ENCODE measurements around the gene UBE2H. TPM values are rescaled to one million over a fixed set of nuclear protein-coding genes. Genes with fewer than 3 reads are reported as not detected.
"Not testable (repeated sequence)": the region's sequence is repeated elsewhere in the genome, so short reads cannot be mapped to it uniquely, and the experiment has no call there.

UBE2H gene
- total and polyA plus RNA-seq, 8 donors: 58.7 to 121 (median 82.8) TPM

- H3K4me1 ChIP-seq: peaks cover 29 to 66% of the 10 kb centered on the region in 2 donors
- DNase-seq (no peak), ATAC-seq (no peak)
- intact Hi-C loops (cut with DNase I): no loop called here
- no peaks in the 10 kb centered on the region for H3K9me3 ChIP-seq
- no peaks in the 10 kb centered on the region for H3K36me3 ChIP-seq
- H3K27ac ChIP-seq: no peak overlapping the region
- H3K27me3 ChIP-seq: no peaks in the 10 kb centered on the region
- H3K4me3 ChIP-seq: no peak overlapping the region
- no peak for TF ChIP-seq CTCF (IDR thresholded peaks at IDR 0.05)
Observed at GRCh38 chr7:129862682-129863081, 90.1 kb downstream of the UBE2H start.

- ATAC-seq; intact Hi-C loops (cut with DNase I); DNase-seq; H3K27me3 ChIP-seq; H3K36me3 ChIP-seq; H3K4me3 ChIP-seq; H3K9me3 ChIP-seq: not testable (repeated sequence)
- peaks cover 29 to 76% of the 10 kb centered on the region in 2 donors for H3K4me1 ChIP-seq
- H3K27ac ChIP-seq: peak overlapping the region in 1 of 2 donors; percentile 28
Observed at GRCh38 chr7:129860784-129861183, 92.0 kb downstream of the UBE2H start.

- peaks cover 34 to 84% of the 10 kb centered on the region in 2 donors for H3K4me1 ChIP-seq
- no peak overlapping the region for H3K4me3 ChIP-seq
- no peaks in the 10 kb centered on the region for H3K9me3 ChIP-seq
- DNase-seq (no peak), ATAC-seq (peak; percentile 70)
- H3K36me3 ChIP-seq: no peaks in the 10 kb centered on the region
- TF ChIP-seq CTCF (IDR thresholded peaks at IDR 0.05): no peak
- intact Hi-C loops (cut with DNase I): no loop called here
- no peaks in the 10 kb centered on the region for H3K27me3 ChIP-seq
- peak overlapping the region; percentile 13 to 75 for H3K27ac ChIP-seq
Observed at GRCh38 chr7:129859183-129859582, 93.6 kb downstream of the UBE2H start.

- TF ChIP-seq CTCF (IDR thresholded peaks at IDR 0.05): no peak
- ATAC-seq (no peak), DNase-seq (no peak)
- Histone ChIP-seq H3K27me3 (no peaks in the 10 kb centered on the region), H3K27ac (peak overlapping the region in 1 of 2 donors; percentile 75), H3K9me3 (no peaks in the 10 kb centered on the region), H3K4me3 (no peak overlapping the region), H3K36me3 (no peaks in the 10 kb centered on the region), H3K4me1 (peaks cover 41 to 90% of the 10 kb centered on the region in 2 donors)
- intact Hi-C loops (cut with DNase I): no loop called here
Observed at GRCh38 chr7:129858490-129858889, 94.3 kb downstream of the UBE2H start.

- no peaks in the 10 kb centered on the region for H3K36me3 ChIP-seq
- no peaks in the 10 kb centered on the region for H3K27me3 ChIP-seq
- H3K9me3 ChIP-seq: no peaks in the 10 kb centered on the region
- DNase-seq (no peak), ATAC-seq (no peak)
- TF ChIP-seq CTCF (IDR thresholded peaks at IDR 0.05): no peak
- peaks cover 41 to 90% of the 10 kb centered on the region in 2 donors for H3K4me1 ChIP-seq
- intact Hi-C loops (cut with DNase I): no loop called here
- no peak overlapping the region for H3K4me3 ChIP-seq
- H3K27ac ChIP-seq: no peak overlapping the region
Observed at GRCh38 chr7:129857313-129857712, 95.4 kb downstream of the UBE2H start.

Data from left lung (tissue), 10 donors.